Retinal pigment epithelial cell (primary cell): Measurements from ENCODE around the gene ENPP7.

Experiments used
- DNase-seq: peaks from one replicate; pipeline ENCODE4 v3.0.0-alpha.2; 2010; ENCODE audit warnings: low read depth
- H3K4me3 ChIP-seq: 2 replicates; pipeline ENCODE4 v1.5.1; 2011; ENCODE audit warnings: mild to moderate bottlenecking, low read length, control low read depth, moderate library complexity
- TF ChIP-seq, protein P1 (sequence below): conservative IDR thresholded peaks from 2 replicates; pipeline ENCODE4 v1.5.1; 2011; ENCODE audit warnings: low read depth, low read length, control low read depth, inconsistent platforms

ENPP7 gene

GRCh38 chr17:79774561-79774975, 43.8 kb downstream of the ENPP7 start:
- DNase-seq = no peak
- TF ChIP-seq, protein P1, sequence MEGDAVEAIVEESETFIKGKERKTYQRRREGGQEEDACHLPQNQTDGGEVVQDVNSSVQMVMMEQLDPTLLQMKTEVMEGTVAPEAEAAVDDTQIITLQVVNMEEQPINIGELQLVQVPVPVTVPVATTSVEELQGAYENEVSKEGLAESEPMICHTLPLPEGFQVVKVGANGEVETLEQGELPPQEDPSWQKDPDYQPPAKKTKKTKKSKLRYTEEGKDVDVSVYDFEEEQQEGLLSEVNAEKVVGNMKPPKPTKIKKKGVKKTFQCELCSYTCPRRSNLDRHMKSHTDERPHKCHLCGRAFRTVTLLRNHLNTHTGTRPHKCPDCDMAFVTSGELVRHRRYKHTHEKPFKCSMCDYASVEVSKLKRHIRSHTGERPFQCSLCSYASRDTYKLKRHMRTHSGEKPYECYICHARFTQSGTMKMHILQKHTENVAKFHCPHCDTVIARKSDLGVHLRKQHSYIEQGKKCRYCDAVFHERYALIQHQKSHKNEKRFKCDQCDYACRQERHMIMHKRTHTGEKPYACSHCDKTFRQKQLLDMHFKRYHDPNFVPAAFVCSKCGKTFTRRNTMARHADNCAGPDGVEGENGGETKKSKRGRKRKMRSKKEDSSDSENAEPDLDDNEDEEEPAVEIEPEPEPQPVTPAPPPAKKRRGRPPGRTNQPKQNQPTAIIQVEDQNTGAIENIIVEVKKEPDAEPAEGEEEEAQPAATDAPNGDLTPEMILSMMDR = no peak
- H3K4me3 ChIP-seq = no peak overlapping the region

DNA sequence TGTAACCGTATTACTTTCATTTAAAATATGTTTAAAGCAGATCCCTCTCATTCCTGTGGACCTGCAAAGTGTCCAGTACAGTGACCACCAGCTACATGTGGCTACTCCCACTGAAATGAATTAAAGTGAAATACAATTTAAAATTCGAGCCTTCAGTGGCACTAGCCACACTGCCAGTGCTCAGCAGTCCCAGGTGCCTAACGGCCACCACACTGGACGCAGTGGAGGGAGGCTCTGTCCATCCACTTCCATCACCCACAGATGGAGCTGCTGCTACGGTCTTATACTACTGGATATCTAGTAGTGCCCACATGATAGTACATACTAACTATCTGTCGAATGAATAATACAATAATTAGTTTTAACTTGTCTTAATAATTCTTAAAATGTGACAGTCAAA, 44.9 kb downstream of the ENPP7 start:
- TF ChIP-seq, protein P1 = no peak
- DNase-seq = no peak
- no peak overlapping the region for H3K4me3 ChIP-seq

GRCh38 chr17:79776376-79777119, 45.8 kb downstream of the ENPP7 start:
- DNase-seq = no peak
- TF ChIP-seq, protein P1 = no peak
- no peak overlapping the region for H3K4me3 ChIP-seq

DNA sequence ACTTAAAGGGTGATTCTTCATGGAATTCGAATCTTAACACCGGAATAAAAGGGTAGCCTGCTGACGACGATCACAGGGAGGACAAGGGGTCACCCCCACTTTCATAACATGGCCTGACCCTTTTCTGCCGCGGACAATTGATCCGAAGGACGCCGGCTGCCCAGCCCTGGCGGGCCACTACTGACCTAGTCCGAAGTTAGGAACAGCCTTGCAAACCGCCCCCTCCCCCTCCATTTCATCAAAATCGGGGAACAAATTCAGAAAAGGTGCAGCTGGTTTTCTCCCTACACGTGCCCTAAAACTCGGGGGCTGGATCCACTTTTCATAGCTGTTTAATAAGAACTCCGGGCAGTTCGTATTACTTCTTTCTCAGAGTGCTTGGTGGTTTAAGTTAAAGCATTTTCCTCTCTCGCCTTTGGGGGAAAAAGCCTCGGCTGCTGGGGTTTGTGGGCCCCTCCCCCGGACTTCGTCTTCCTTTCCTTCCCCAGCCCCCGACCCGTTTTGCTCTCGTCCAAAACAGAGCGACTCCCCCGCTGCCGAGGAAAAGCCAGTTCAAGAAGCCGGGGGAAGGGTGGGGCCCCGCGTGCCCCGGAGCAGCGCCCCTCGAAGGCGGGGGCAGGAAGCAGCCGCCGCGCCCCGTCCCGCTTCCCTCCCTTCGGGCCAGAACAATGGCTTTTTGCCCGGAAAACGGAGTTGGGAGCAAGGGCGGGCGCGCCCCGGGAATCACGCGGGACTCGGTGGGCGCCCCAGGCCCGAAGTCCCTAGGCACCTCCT, 46.6 kb downstream of the ENPP7 start:
- no peak for DNase-seq
- H3K4me3 ChIP-seq = peak overlapping the region; percentile 39
- TF ChIP-seq, protein P1 = peak; percentile 31

GRCh38 chr17:79777894-79778503, 47.3 kb downstream of the ENPP7 start, which contains the start of gene CBX2:
TSS of gene CBX2 (plus strand) at chr17:79778148. CDS start at chr17:79778236, 88 bp downstream.
- DNase-seq = no peak
- TF ChIP-seq, protein P1 = no peak
- H3K4me3 ChIP-seq = peak within 1 kb of the TSS; percentile 47

GRCh38 chr17:79778504-79779083, 47.9 kb downstream of the ENPP7 start:
- TF ChIP-seq, protein P1 = no peak
- DNase-seq = no peak
- H3K4me3 ChIP-seq = peak overlapping the region; percentile 47
